ENCODE measurements around the gene DVL1. TPM values are rescaled to one million over a fixed set of nuclear protein-coding genes. Genes with fewer than 3 reads are reported as not detected.

The DVL1 gene
- total RNA-seq, 1 experiment from 2014 or later, result 91.4 TPM

DNA sequence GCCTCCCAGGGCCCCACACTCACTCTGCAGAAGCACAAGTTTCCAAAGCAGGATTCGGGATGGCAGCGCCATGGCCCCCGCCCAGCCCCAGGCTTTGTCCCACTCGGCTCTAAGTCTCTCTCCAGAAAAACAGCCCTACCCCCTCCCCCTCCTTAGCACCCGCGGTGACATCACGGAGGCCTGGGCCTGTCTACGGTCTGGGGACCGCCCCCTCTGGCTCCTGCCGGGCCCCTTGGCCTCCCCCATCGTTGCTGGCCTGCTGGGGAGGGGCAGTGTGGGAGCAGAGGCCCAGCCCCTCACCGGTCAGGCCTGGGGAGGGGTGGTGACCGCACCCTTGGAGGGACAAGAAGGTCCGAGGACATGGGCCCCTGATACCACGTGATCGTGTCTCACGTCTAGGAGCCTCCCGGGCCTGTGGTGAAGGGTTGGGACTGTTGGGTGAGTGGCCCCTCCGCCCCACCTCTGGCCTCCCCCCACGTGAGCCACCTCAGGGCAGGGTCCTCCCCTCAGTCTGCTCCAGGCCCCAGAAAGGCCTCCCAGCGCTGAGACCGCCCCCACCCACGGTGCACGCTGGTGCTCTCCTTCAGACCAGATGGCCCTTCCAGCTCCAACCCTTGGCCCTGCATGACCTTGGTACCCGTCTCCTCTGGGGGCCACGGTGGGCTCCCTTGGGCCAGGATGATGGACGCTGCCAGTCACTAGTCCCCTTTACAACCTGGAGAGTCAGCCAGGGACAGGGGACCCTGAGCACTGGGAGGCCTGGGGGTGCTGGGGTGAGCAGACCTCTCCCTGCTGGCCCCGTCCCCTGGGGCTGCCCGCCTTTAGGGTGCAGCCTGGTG is 9.4 kb upstream of the DVL1 start, which contains the start of gene MXRA8:
MXRA8 (minus strand) TSS at position 123 of the 839 bp plus-strand sequence; CDS start at position 72, 51 bp downstream.
- DNase-seq (ENCODE audit: low spot score) (no peak), ATAC-seq (no peak)
- Mint-ChIP-seq H3K27ac (peak within 1 kb of the TSS; percentile 45; the same call in 1 of the 2 replicates), H3K27me3 (ENCODE audit: low read depth) (peaks cover 27% of the 10 kb centered on the region), H3K4me3 (no peak within 1 kb of the TSS; the same call in 1 of the 2 replicates), H3K36me3 (no peaks in the 10 kb centered on the region), H3K9me3 (no peaks in the 10 kb centered on the region), H3K4me1 (peaks cover 23% of the 10 kb centered on the region)
- POLR2A ChIA-PET, result interaction anchor here (1.2 kb wide), 1 partner anchor 13 kb away, joined by 4 read pairs; no protein-coding TSS in a partner anchor
- CTCF ChIA-PET, result interaction anchor here (1.9 kb wide), 1 partner anchor 12 kb away, joined by 8 read pairs; no protein-coding TSS in a partner anchor
- TF ChIP-seq, protein P1, sequence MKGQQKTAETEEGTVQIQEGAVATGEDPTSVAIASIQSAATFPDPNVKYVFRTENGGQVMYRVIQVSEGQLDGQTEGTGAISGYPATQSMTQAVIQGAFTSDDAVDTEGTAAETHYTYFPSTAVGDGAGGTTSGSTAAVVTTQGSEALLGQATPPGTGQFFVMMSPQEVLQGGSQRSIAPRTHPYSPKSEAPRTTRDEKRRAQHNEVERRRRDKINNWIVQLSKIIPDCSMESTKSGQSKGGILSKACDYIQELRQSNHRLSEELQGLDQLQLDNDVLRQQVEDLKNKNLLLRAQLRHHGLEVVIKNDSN (CRISPR knock-in tag; IDR thresholded peaks at IDR 0.05), result peak; percentile 69
- TF ChIP-seq, protein P2, sequence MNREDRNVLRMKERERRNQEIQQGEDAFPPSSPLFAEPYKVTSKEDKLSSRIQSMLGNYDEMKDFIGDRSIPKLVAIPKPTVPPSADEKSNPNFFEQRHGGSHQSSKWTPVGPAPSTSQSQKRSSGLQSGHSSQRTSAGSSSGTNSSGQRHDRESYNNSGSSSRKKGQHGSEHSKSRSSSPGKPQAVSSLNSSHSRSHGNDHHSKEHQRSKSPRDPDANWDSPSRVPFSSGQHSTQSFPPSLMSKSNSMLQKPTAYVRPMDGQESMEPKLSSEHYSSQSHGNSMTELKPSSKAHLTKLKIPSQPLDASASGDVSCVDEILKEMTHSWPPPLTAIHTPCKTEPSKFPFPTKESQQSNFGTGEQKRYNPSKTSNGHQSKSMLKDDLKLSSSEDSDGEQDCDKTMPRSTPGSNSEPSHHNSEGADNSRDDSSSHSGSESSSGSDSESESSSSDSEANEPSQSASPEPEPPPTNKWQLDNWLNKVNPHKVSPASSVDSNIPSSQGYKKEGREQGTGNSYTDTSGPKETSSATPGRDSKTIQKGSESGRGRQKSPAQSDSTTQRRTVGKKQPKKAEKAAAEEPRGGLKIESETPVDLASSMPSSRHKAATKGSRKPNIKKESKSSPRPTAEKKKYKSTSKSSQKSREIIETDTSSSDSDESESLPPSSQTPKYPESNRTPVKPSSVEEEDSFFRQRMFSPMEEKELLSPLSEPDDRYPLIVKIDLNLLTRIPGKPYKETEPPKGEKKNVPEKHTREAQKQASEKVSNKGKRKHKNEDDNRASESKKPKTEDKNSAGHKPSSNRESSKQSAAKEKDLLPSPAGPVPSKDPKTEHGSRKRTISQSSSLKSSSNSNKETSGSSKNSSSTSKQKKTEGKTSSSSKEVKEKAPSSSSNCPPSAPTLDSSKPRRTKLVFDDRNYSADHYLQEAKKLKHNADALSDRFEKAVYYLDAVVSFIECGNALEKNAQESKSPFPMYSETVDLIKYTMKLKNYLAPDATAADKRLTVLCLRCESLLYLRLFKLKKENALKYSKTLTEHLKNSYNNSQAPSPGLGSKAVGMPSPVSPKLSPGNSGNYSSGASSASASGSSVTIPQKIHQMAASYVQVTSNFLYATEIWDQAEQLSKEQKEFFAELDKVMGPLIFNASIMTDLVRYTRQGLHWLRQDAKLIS (CRISPR knock-in tag; IDR thresholded peaks at IDR 0.05; ENCODE audit: borderline replicate concordance), result no peak
- TF ChIP-seq SP1 (CRISPR knock-in tag; conservative IDR thresholded peaks at IDR 0.05) (no peak), TEAD1 (CRISPR knock-in tag; IDR thresholded peaks at IDR 0.05) (no peak), JUN (CRISPR knock-in tag; IDR thresholded peaks at IDR 0.05) (no peak), HMGA2 (CRISPR knock-in tag; IDR thresholded peaks at IDR 0.05) (no peak), ZNF263 (CRISPR knock-in tag; IDR thresholded peaks at IDR 0.05; ENCODE audit: low read depth) (no peak)
- TF ChIP-seq, protein P3, sequence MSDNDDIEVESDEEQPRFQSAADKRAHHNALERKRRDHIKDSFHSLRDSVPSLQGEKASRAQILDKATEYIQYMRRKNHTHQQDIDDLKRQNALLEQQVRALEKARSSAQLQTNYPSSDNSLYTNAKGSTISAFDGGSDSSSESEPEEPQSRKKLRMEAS (CRISPR knock-in tag; IDR thresholded peaks at IDR 0.05), result peak; percentile 37; the same call in 1 of the 2 replicates
- TF ChIP-seq, protein P4, sequence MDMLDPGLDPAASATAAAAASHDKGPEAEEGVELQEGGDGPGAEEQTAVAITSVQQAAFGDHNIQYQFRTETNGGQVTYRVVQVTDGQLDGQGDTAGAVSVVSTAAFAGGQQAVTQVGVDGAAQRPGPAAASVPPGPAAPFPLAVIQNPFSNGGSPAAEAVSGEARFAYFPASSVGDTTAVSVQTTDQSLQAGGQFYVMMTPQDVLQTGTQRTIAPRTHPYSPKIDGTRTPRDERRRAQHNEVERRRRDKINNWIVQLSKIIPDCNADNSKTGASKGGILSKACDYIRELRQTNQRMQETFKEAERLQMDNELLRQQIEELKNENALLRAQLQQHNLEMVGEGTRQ (CRISPR knock-in tag; IDR thresholded peaks at IDR 0.05), result peak; percentile 34; the same call in 1 of the 2 replicates
- TF ChIP-seq, protein P5, sequence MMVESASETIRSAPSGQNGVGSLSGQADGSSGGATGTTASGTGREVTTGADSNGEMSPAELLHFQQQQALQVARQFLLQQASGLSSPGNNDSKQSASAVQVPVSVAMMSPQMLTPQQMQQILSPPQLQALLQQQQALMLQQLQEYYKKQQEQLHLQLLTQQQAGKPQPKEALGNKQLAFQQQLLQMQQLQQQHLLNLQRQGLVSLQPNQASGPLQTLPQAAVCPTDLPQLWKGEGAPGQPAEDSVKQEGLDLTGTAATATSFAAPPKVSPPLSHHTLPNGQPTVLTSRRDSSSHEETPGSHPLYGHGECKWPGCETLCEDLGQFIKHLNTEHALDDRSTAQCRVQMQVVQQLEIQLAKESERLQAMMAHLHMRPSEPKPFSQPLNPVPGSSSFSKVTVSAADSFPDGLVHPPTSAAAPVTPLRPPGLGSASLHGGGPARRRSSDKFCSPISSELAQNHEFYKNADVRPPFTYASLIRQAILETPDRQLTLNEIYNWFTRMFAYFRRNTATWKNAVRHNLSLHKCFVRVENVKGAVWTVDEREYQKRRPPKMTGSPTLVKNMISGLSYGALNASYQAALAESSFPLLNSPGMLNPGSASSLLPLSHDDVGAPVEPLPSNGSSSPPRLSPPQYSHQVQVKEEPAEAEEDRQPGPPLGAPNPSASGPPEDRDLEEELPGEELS (CRISPR knock-in tag; IDR thresholded peaks at IDR 0.05), result no peak; the same call in 1 of the 2 replicates
- TF ChIP-seq, protein P6, sequence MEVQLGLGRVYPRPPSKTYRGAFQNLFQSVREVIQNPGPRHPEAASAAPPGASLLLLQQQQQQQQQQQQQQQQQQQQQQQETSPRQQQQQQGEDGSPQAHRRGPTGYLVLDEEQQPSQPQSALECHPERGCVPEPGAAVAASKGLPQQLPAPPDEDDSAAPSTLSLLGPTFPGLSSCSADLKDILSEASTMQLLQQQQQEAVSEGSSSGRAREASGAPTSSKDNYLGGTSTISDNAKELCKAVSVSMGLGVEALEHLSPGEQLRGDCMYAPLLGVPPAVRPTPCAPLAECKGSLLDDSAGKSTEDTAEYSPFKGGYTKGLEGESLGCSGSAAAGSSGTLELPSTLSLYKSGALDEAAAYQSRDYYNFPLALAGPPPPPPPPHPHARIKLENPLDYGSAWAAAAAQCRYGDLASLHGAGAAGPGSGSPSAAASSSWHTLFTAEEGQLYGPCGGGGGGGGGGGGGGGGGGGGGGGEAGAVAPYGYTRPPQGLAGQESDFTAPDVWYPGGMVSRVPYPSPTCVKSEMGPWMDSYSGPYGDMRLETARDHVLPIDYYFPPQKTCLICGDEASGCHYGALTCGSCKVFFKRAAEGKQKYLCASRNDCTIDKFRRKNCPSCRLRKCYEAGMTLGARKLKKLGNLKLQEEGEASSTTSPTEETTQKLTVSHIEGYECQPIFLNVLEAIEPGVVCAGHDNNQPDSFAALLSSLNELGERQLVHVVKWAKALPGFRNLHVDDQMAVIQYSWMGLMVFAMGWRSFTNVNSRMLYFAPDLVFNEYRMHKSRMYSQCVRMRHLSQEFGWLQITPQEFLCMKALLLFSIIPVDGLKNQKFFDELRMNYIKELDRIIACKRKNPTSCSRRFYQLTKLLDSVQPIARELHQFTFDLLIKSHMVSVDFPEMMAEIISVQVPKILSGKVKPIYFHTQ (CRISPR knock-in tag; IDR thresholded peaks at IDR 0.05), result no peak
- TF ChIP-seq, protein P7, sequence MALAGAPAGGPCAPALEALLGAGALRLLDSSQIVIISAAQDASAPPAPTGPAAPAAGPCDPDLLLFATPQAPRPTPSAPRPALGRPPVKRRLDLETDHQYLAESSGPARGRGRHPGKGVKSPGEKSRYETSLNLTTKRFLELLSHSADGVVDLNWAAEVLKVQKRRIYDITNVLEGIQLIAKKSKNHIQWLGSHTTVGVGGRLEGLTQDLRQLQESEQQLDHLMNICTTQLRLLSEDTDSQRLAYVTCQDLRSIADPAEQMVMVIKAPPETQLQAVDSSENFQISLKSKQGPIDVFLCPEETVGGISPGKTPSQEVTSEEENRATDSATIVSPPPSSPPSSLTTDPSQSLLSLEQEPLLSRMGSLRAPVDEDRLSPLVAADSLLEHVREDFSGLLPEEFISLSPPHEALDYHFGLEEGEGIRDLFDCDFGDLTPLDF (CRISPR knock-in tag; IDR thresholded peaks at IDR 0.05), result no peak

All from WTC11 (cell line).